SK-N-SH (cell line): ENCODE data around the gene DEAF1. TPM values are rescaled to one million over a fixed set of nuclear protein-coding genes. Genes with fewer than 3 reads are reported as not detected.

ENCODE experiments used
- CTCF ChIA-PET: fragments of 300-600, 350-600 bp; formaldehyde crosslinking; extraction: SDS; loops from one replicate; lab custom pipeline; 2021; lab: Yijun Ruan, JAX
- POLR2A ChIA-PET: fragments of 350-600 bp; sonication (Branson Sonifier 250); formaldehyde crosslinking; extraction: SDS; loops from one replicate; lab custom pipeline; 2020; ENCODE audit warnings: antibody characterized with exemption, inconsistent platforms; lab: Yijun Ruan, JAX
- DNase-seq: peaks from one replicate; pipeline ENCODE4 v3.0.0; 2012
- H2AFZ ChIP-seq: fragments of 200-600 bp; sonication (generic); 2 replicates; pipeline ENCODE4 v1.8.1; 2016; ENCODE audit warnings: antibody characterized with exemption, mild to moderate bottlenecking, low read depth
- H3F3A ChIP-seq: fragments of 200-600 bp; sonication (generic); replicated peaks from 2 replicates; pipeline ENCODE3; 2016; ENCODE audit warnings: antibody characterized with exemption, mild to moderate bottlenecking; ENCODE audit not compliant: insufficient read depth
- H3K27ac ChIP-seq, 2 experiments: fragments of 200-500 bp in 1 of 2; fragments of 200-600 bp in 1 of 2; sonication (Bioruptor generic) in 1 of 2; sonication (generic), shearing (Covaris generic) in 1 of 2; 2 replicates each; pipeline versions ENCODE4 v1.5.1 to v1.6.1; 2014 to 2016; ENCODE audit warnings: low read depth in 2 of 2, inconsistent platforms in 1 of 2, low read length in 1 of 2, mild to moderate bottlenecking in 1 of 2, mixed read lengths in 1 of 2
- H3K27me3 ChIP-seq: fragments of 200-600 bp; sonication (generic), shearing (Covaris generic); 2 replicates; pipeline ENCODE4 v1.6.1; 2016; ENCODE audit warnings: mixed run types; ENCODE audit not compliant: insufficient read depth
- H3K36me3 ChIP-seq, 2 experiments: fragments of 200-500 bp in 1 of 2; fragments of 200-600 bp in 1 of 2; sonication (Bioruptor generic) in 1 of 2; sonication (generic) in 1 of 2; replicated peaks in 1 of 2; 2 replicates each; pipeline versions ENCODE3 to v1.5.1; 2014 to 2016; ENCODE audit warnings: low read length in 1 of 2, mild to moderate bottlenecking in 1 of 2; ENCODE audit not compliant: insufficient read depth in 2 of 2, control insufficient read depth in 1 of 2
- H3K4me1 ChIP-seq, 2 experiments: fragments of 200-500 bp in 1 of 2; fragments of 200-600 bp in 1 of 2; sonication (Bioruptor generic) in 1 of 2; sonication (generic), shearing (Covaris generic) in 1 of 2; 2 replicates each; pipeline versions ENCODE4 v1.5.1 to v1.6.1; 2014 to 2016; ENCODE audit warnings: low read depth in 1 of 2, low read length in 1 of 2, mixed run types in 1 of 2; ENCODE audit not compliant: insufficient read depth in 2 of 2, control insufficient read depth in 1 of 2
- H3K4me2 ChIP-seq: fragments of 200-600 bp; sonication (generic), shearing (Covaris generic); 2 replicates; pipeline ENCODE4 v1.6.1; 2017; ENCODE audit warnings: mixed run types
- H3K4me3 ChIP-seq, 2 experiments: fragments of 200-500 bp in 1 of 2; fragments of 200-600 bp in 1 of 2; sonication (Bioruptor generic) in 1 of 2; sonication (generic), shearing (Covaris generic) in 1 of 2; 2 replicates each; pipeline versions ENCODE4 v1.5.1 to v1.8.1; 2014 to 2016; ENCODE audit warnings: low read depth in 2 of 2, inconsistent platforms in 1 of 2, low read length in 1 of 2, mild to moderate bottlenecking in 1 of 2, mixed read lengths in 1 of 2, moderate library complexity in 1 of 2
- H3K79me2 ChIP-seq: fragments of 200-600 bp; sonication (generic); 2 replicates; pipeline ENCODE4 v1.8.1; 2017; ENCODE audit warnings: mild to moderate bottlenecking; ENCODE audit not compliant: insufficient read depth
- H3K9ac ChIP-seq: fragments of 200-600 bp; sonication (generic); 2 replicates; pipeline ENCODE4 v1.6.1; 2017; ENCODE audit warnings: mixed run types
- H3K9me2 ChIP-seq: fragments of 200-600 bp; sonication (generic); 2 replicates; pipeline ENCODE4 v1.6.1; 2017; ENCODE audit warnings: mixed run types
- H3K9me3 ChIP-seq: fragments of 200-600 bp; sonication (generic); 2 replicates; pipeline ENCODE4 v1.6.1; 2017; ENCODE audit warnings: mixed run types, mild to moderate bottlenecking, moderate library complexity
- H4K20me1 ChIP-seq: fragments of 200-600 bp; sonication (generic); 2 replicates; pipeline ENCODE4 v1.6.1; 2017; ENCODE audit warnings: mild to moderate bottlenecking, mixed run types; ENCODE audit not compliant: insufficient read depth
- CHD2 ChIP-seq: fragments of 150-350 bp; IDR thresholded peaks from 2 replicates; pipeline ENCODE4 v1.6.1; 2018; ENCODE audit warnings: low read length; ENCODE audit not compliant: partially characterized antibody
- CTCF ChIP-seq: fragments of 200-600 bp; sonication (generic); IDR thresholded peaks from 2 replicates; pipeline ENCODE4 v1.6.1; 2017; ENCODE audit warnings: antibody characterized with exemption, mild to moderate bottlenecking, moderate library complexity
- JUND ChIP-seq: IDR thresholded peaks from 2 replicates; pipeline ENCODE4 v1.4.0; 2012
- NFIC ChIP-seq: IDR thresholded peaks from 2 replicates; pipeline ENCODE4 v1.4.0; 2012; ENCODE audit warnings: borderline replicate concordance
- RAD21 ChIP-seq: IDR thresholded peaks from 2 replicates; pipeline ENCODE4 v1.6.1; 2012; ENCODE audit warnings: mild to moderate bottlenecking, low read length
- RFX5 ChIP-seq: IDR thresholded peaks from 2 replicates; pipeline ENCODE4 v1.6.1; 2012; ENCODE audit warnings: mild to moderate bottlenecking, improper control_type of control experiment, low read length
- RXRA ChIP-seq: IDR thresholded peaks from 2 replicates; pipeline ENCODE4 v1.4.0; 2012; ENCODE audit warnings: low read depth, mild to moderate bottlenecking, borderline replicate concordance
- TAF1 ChIP-seq: IDR thresholded peaks from 2 replicates; pipeline ENCODE4 v1.6.1; 2012; ENCODE audit warnings: low read depth, mild to moderate bottlenecking, low read length, moderate library complexity, borderline replicate concordance
- TEAD4 ChIP-seq: IDR thresholded peaks from 2 replicates; pipeline ENCODE4 v1.4.0; 2012; ENCODE audit warnings: mild to moderate bottlenecking, borderline replicate concordance; ENCODE audit not compliant: insufficient read depth
- WGBS: methylation state at CpG from one replicate; pipeline ENCODE4 v1.1.6; 2017; ENCODE audit warnings: low lambda C conversion rate; 5-methylcytosine and 5-hydroxymethylcytosine counted together
- polyA plus RNA-seq, 3 experiments: library from polyadenylated mRNA; depleted of rRNA; stranded (reverse); fragments of >200 nt; gene quantifications; 2 replicates each; pipeline ENCODE4 v1.2.3, GENCODE V29; 2012
- TF ChIP-seq, protein P1 (sequence below): IDR thresholded peaks from 2 replicates; pipeline ENCODE4 v1.4.0; 2012; ENCODE audit warnings: low read depth, borderline replicate concordance

DEAF1 gene
- polyA plus RNA-seq, 1 of the 3 experiments (the other 2 are of a cell fraction), result 40.6 TPM

- ChIA-PET POLR2A (interaction anchor here (0.9 kb wide), 1 partner anchor 53 kb away, joined by 3 read pairs; no protein-coding TSS in a partner anchor), CTCF (interaction anchor here (0.7 to 1.9 kb wide), 3 partner anchors 32 to 94 kb away, joined by 3 to 5 read pairs (median 3); no protein-coding TSS in a partner anchor)
- no peak for DNase-seq
These were observed 82.1 kb downstream of the DEAF1 start for GRCh38 chr11:612961-613300.

GRCh38 chr11:612201-612960, 82.6 kb downstream of the DEAF1 start:
- CTCF ChIA-PET, result interaction anchor here (0.8 to 1.9 kb wide), 2 partner anchors 14 to 94 kb away, joined by 3 to 5 read pairs; no protein-coding TSS in a partner anchor
- DNase-seq, result no peak
- Histone ChIP-seq H2AFZ (no peak overlapping the region), H3K4me3 (no peak overlapping the region), H3F3A (peaks cover 6% of the 10 kb centered on the region), H3K9ac (no peak overlapping the region), H3K9me3 (no peaks in the 10 kb centered on the region), H3K27me3 (no peaks in the 10 kb centered on the region), H3K36me3 (peaks cover 21 to 58% of the 10 kb centered on the region in 2 experiments), H4K20me1 (peaks cover 31% of the 10 kb centered on the region), H3K9me2 (no peaks in the 10 kb centered on the region), H3K4me1 (peaks cover 0 to 14% of the 10 kb centered on the region in 2 experiments; a peak in 1 of 4 replicates), H3K4me2 (no peak overlapping the region), H3K79me2 (peaks cover 8% of the 10 kb centered on the region; the same call in 1 of the 2 replicates), H3K27ac (no peak overlapping the region)
- POLR2A ChIA-PET, result no interaction called here
- peak; percentile 35 for TF ChIP-seq CTCF
- TF ChIP-seq RFX5, result no peak
- no peak for TF ChIP-seq NFIC
- TF ChIP-seq CHD2, result no peak
- TF ChIP-seq, protein P1, sequence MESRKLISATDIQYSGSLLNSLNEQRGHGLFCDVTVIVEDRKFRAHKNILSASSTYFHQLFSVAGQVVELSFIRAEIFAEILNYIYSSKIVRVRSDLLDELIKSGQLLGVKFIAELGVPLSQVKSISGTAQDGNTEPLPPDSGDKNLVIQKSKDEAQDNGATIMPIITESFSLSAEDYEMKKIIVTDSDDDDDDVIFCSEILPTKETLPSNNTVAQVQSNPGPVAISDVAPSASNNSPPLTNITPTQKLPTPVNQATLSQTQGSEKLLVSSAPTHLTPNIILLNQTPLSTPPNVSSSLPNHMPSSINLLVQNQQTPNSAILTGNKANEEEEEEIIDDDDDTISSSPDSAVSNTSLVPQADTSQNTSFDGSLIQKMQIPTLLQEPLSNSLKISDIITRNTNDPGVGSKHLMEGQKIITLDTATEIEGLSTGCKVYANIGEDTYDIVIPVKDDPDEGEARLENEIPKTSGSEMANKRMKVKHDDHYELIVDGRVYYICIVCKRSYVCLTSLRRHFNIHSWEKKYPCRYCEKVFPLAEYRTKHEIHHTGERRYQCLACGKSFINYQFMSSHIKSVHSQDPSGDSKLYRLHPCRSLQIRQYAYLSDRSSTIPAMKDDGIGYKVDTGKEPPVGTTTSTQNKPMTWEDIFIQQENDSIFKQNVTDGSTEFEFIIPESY, result no peak
- WGBS, result 80% methylated on average over 8 of the region's 27 CpGs

More at GRCh38 chr11:612961-613300, 82.1 kb downstream of the DEAF1 start:
- H3K9me2 ChIP-seq, result no peaks in the 10 kb centered on the region
- no peak overlapping the region for H3K4me2 ChIP-seq
- no peak overlapping the region for H2AFZ ChIP-seq
- 98% methylated on average over 6 of the region's 10 CpGs for whole genome bisulfite sequencing
- no peaks in the 10 kb centered on the region for H3K27me3 ChIP-seq
- peaks cover 8% of the 10 kb centered on the region; the same call in 1 of the 2 replicates for H3K79me2 ChIP-seq
- H3K4me3 ChIP-seq, result no peak overlapping the region
- TF ChIP-seq NFIC, result no peak
- no peak for TF ChIP-seq RAD21
- no peak for TF ChIP-seq JUND
- no peak for TF ChIP-seq TAF1
- TF ChIP-seq, protein P1, result no peak
- TF ChIP-seq RXRA, result no peak
- no peak for TF ChIP-seq TEAD4
- peaks cover 6% of the 10 kb centered on the region for H3F3A ChIP-seq
- no peaks in the 10 kb centered on the region for H3K9me3 ChIP-seq
- peaks cover 31% of the 10 kb centered on the region for H4K20me1 ChIP-seq
- peaks cover 20 to 55% of the 10 kb centered on the region in 2 experiments for H3K36me3 ChIP-seq
- H3K9ac ChIP-seq, result no peak overlapping the region
- peaks cover 0 to 14% of the 10 kb centered on the region in 2 experiments; a peak in 1 of 4 replicates for H3K4me1 ChIP-seq
- no peak overlapping the region for H3K27ac ChIP-seq
